Tibial artery (tissue), 4 donors: ENCODE measurements around the gene INPP4A.

Experiments used
- DNase-seq, 2 donors: peaks; one replicate each; pipeline ENCODE4 v3.0.0-alpha.2; 2019
- H3K27ac ChIP-seq, 2 donors: fragments of 200-600 bp; sonication (generic) in 1 of 2; 1 replicate in 1 of 2; 2 replicates in 1 of 2; pipeline ENCODE4 v1.5.1; 2018 to 2019; ENCODE audit warnings: mild to moderate bottlenecking in 1 of 2
- H3K27me3 ChIP-seq, 2 donors: fragments of 200-600 bp; sonication (generic) in 1 of 2; one replicate each; pipeline versions ENCODE4 v1.5.1 to v1.6.0; 2016 to 2019
- H3K36me3 ChIP-seq, 3 donors: fragments of 200-600 bp; sonication (generic) in 2 of 3; one replicate each; pipeline ENCODE4 v1.5.1; 2016 to 2019; ENCODE audit warnings: mild to moderate bottlenecking in 2 of 3
- H3K4me1 ChIP-seq, 4 donors: fragments of 200-600 bp; sonication (generic) in 2 of 4; 1 replicate in 3 of 4; 2 replicates in 1 of 4; pipeline ENCODE4 v1.5.1; 2016 to 2019
- H3K4me3 ChIP-seq, 2 donors: fragments of 200-600 bp; sonication (generic) in 1 of 2; 1 replicate in 1 of 2; 2 replicates in 1 of 2; pipeline ENCODE4 v1.5.1; 2018 to 2019; ENCODE audit warnings: mild to moderate bottlenecking in 2 of 2
- H3K9me3 ChIP-seq, 3 donors: fragments of 200-600 bp; sonication (generic) in 1 of 3; one replicate each; pipeline ENCODE4 v1.5.1; 2016 to 2019
- intact Hi-C: fragments of 100-400 bp; cut with DNase I; formaldehyde crosslinking; loops from one replicate; pipeline ENCODE4 v1.15.0; 2023; ENCODE audit warnings: low total_unique reads
- TF ChIP-seq, protein P1 (sequence below), 2 experiments: fragments of 200-600 bp in 1 of 2; fragments of 450-650 bp in 1 of 2; IDR thresholded peaks; one replicate each; pipeline ENCODE4 v1.5.1; 2017 to 2019; ENCODE audit warnings: antibody characterized with exemption in 2 of 2, mild to moderate bottlenecking in 1 of 2, moderate library complexity in 1 of 2

Gene INPP4A

DNA sequence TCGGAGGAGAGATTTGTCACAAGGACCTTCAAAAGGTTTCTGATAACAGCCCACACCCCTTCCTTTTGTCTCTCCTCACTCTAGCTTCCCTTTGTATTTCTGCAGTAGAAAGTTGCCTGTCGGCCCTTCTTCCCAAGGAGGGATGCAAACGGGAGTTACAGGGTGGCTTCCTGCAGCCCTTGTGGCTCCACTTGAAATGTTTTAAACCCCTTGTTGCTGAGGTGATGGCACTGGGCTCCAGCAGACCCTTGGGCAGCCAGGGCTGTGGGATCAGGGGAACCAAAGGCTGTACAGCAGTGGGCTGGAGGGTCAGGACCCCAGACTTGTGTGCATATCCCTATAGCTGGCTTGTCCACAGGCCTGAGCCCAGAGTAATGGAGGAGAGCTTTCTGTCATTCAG, 101.5 kb downstream of the INPP4A start:
- peak in 1 of 2 donors; percentile 9 for DNase-seq
- Histone ChIP-seq H3K27me3 (no peaks in the 10 kb centered on the region), H3K4me1 (no peaks in the 10 kb centered on the region), H3K4me3 (no peak overlapping the region), H3K36me3 (peaks cover 25 to 88% (median 71%) of the 10 kb centered on the region in 3 donors), H3K9me3 (no peaks in the 10 kb centered on the region), H3K27ac (no peak overlapping the region)
- TF ChIP-seq, protein P1, sequence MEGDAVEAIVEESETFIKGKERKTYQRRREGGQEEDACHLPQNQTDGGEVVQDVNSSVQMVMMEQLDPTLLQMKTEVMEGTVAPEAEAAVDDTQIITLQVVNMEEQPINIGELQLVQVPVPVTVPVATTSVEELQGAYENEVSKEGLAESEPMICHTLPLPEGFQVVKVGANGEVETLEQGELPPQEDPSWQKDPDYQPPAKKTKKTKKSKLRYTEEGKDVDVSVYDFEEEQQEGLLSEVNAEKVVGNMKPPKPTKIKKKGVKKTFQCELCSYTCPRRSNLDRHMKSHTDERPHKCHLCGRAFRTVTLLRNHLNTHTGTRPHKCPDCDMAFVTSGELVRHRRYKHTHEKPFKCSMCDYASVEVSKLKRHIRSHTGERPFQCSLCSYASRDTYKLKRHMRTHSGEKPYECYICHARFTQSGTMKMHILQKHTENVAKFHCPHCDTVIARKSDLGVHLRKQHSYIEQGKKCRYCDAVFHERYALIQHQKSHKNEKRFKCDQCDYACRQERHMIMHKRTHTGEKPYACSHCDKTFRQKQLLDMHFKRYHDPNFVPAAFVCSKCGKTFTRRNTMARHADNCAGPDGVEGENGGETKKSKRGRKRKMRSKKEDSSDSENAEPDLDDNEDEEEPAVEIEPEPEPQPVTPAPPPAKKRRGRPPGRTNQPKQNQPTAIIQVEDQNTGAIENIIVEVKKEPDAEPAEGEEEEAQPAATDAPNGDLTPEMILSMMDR (IDR thresholded peaks at IDR 0.05): no peak
- intact Hi-C loops: no loop called here

DNA sequence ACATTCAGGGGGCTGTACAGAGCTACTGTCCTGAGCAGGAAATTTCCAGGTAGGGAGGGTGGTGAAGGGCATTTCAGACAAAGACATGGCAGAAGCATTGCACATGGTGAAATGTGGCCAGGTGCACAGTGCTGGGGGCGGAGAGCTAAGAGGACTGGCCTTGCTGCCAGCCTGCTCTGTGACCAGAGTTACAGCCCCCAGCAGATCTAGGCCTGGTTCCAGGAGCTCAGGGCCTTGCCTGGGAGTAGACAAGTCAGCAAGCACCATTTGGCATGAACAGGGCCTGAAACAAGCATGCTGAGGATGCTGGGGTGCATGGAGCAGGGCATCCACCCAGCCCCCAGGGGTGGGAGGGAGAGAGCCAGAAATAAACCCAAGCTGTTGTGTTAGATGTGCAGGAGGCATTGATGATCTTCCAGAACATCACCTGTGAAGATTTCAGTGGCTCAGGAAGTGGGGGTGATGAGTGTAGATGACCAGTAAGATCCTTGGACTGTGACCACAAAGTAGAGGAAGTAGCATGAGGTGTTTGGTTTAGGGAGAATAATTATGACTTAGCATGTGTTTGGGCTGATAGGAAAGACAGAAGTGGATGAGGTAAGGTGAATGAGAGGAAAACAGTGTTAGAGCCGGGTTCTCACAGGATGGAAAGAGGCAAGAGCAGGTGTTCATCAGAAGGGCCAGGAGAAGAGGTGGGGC, 102.6 kb downstream of the INPP4A start:
- Histone ChIP-seq H3K9me3 (no peaks in the 10 kb centered on the region), H3K27me3 (no peaks in the 10 kb centered on the region), H3K4me3 (no peak overlapping the region), H3K36me3 (peaks cover 26 to 91% (median 68%) of the 10 kb centered on the region in 3 donors), H3K4me1 (no peaks in the 10 kb centered on the region), H3K27ac (no peak overlapping the region)
- DNase-seq: peak in 1 of 2 donors; percentile 4
- intact Hi-C loops: no loop called here
- TF ChIP-seq, protein P1 (IDR thresholded peaks at IDR 0.05): no peak

DNA sequence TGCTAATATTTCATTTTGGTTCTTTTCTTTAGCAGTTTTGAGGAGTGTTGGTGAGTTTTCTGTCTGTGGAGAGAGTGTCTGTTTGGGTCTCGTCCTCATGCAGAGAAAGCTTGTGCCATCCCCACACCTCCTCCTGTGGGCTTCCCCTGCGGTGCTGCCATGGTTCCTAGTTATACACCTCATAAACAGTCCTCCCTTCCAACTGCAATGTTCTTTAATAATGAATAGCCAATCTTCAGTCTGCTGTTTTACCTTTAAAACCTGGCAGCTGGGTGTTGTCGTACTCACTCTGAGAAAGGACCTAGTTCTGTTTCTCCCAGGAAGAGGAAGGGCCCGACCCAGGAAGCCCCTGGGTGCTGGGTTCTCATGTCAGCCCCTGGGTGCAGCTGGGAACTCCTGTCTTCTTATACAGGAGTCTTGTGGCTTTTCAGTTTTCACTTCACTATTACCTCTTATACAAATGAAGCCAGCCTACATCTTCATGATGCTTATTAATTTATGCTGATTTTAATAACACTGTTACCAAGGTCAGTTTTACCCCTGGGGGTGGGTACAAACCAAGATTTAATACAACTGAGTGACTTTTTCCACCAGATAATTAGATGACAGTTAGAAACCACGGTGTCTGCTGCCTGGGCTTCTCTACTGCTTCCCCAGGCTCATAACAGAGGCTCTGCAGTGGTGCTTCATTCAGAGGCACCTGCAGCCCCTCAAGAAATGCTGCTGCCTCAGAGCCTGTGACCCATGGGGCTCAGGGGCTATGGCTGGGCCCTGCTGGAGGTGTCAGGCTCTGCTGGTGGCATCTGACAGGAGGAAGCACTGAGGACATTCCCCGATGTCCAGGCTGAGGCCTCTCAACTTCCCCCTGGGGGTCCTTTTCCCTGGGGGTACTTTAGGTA, 104.5 kb downstream of the INPP4A start:
- H3K27me3 ChIP-seq: no peaks in the 10 kb centered on the region
- H3K36me3 ChIP-seq: peaks cover 35 to 94% (median 76%) of the 10 kb centered on the region in 3 donors
- TF ChIP-seq, protein P1 (IDR thresholded peaks at IDR 0.05): no peak
- no peak overlapping the region for H3K4me3 ChIP-seq
- no peaks in the 10 kb centered on the region for H3K4me1 ChIP-seq
- peak; percentile 7 to 53 for DNase-seq
- no peak overlapping the region for H3K27ac ChIP-seq
- no peaks in the 10 kb centered on the region for H3K9me3 ChIP-seq
- intact Hi-C loops: no loop called here

DNA sequence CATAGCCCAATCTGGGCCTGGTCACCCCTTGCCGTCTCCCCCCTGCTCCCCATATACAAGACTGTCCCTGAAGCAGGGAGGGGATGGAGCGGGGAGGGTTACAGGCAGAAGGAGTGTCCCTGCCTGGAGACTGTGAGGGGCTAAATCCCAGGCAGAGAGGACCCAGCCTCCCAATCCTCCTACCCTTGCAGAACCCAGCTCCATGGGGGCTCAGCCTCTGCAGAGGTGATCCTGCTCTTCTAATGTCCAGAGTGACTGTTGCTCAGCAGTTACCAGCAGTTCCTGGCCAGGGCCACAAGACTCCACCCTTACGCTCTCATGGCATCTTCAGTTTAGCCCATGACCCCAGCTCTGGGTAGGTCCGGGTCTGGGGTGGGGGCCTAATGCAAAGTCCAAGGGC, 105.5 kb downstream of the INPP4A start:
- Histone ChIP-seq H3K9me3 (no peaks in the 10 kb centered on the region), H3K36me3 (peaks cover 45 to 94% (median 77%) of the 10 kb centered on the region in 3 donors), H3K27ac (no peak overlapping the region), H3K27me3 (no peaks in the 10 kb centered on the region), H3K4me3 (no peak overlapping the region), H3K4me1 (no peaks in the 10 kb centered on the region)
- DNase-seq: peak; percentile 7 to 53
- TF ChIP-seq, protein P1 (IDR thresholded peaks at IDR 0.05): no peak
- intact Hi-C loops: no loop called here

DNA sequence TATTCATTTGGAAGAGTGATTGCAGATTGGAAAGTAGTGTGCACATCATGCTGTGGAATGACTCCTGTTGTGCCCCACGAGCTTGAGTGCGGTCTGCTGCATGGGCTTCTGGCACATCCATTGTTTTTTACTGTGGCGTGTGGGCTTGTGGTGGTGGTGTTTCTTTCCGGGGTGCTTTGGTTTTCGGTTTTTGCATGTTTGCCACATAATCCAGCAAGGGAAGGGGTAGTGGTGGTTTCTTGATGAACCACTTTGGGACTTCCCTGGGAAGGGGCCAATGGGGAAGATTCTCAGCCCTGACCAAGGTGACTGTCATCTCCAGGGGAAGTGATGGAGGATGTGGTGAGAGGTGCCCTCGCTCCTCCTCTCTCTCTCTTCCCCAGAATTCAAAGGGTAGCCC, 106.7 kb downstream of the INPP4A start:
- Histone ChIP-seq H3K9me3 (no peaks in the 10 kb centered on the region), H3K4me1 (no peaks in the 10 kb centered on the region), H3K4me3 (no peak overlapping the region), H3K27ac (no peak overlapping the region), H3K36me3 (peaks cover 46 to 94% (median 77%) of the 10 kb centered on the region in 3 donors), H3K27me3 (no peaks in the 10 kb centered on the region)
- peak in 1 of 2 donors; percentile 0 for DNase-seq
- intact Hi-C loops: no loop called here
- TF ChIP-seq, protein P1 (IDR thresholded peaks at IDR 0.05): no peak
